Left lung (tissue), 10 donors: ENCODE data around the gene CCDC186. TPM values are rescaled to one million over a fixed set of nuclear protein-coding genes. Genes with fewer than 3 reads are reported as not detected.

Source experiments
- ATAC-seq: fragments of 200-7000 bp; cut with Tn5 transposase; one replicate; pipeline ENCODE4 v1.9.1; 2020; ENCODE audit warnings: moderate library complexity
- DNase-seq, 4 donors: peaks; one replicate each; pipeline ENCODE4 v3.0.0-alpha.2; 2013 to 2020
- H3K27ac ChIP-seq, 2 donors: fragments of 200-600 bp; sonication (generic) in 1 of 2; one replicate each; pipeline versions ENCODE4 v1.5.0 to v1.8.0; 2020 to 2021
- H3K27me3 ChIP-seq, 2 donors: fragments of 200-600 bp; sonication (generic) in 1 of 2; one replicate each; pipeline versions ENCODE4 v1.5.0 to v1.8.0; 2020 to 2021
- H3K36me3 ChIP-seq, 2 donors: fragments of 200-600 bp; sonication (generic) in 1 of 2; one replicate each; pipeline versions ENCODE4 v1.5.0 to v1.8.0; 2020 to 2021
- H3K4me1 ChIP-seq, 2 donors: fragments of 200-600 bp; one replicate each; pipeline ENCODE4 v1.8.0; 2021
- H3K4me3 ChIP-seq, 2 donors: fragments of 200-600 bp; sonication (generic) in 1 of 2; one replicate each; pipeline versions ENCODE4 v1.5.0 to v1.8.0; 2020 to 2021; ENCODE audit warnings: mild to moderate bottlenecking in 1 of 2
- H3K9me3 ChIP-seq, 2 donors: fragments of 200-600 bp; sonication (generic) in 1 of 2; one replicate each; pipeline versions ENCODE4 v1.5.0 to v1.8.0; 2020 to 2021
- intact Hi-C, 2 donors: fragments of 100-400 bp; cut with DNase I; formaldehyde crosslinking; loops; one replicate each; pipeline versions ENCODE4 v1.11.2 to v1.14.2; 2022
- polyA plus RNA-seq, 6 donors: library from polyadenylated mRNA; unstranded; fragments of 120-200 nt; gene quantifications; one replicate each; pipeline ENCODE4 v1.2.1, GENCODE V29; 2013; ENCODE audit not compliant: insufficient read length in 6 of 6
- total RNA-seq, 2 donors: library from RNA; stranded (reverse); fragmentation: NEBNext Ultra II Directional; extraction: Animal tissue kit (Norgen Biotek cat#: 25700); gene quantifications; one replicate each; pipeline ENCODE4 v1.2.1, GENCODE V29; 2021
- TF ChIP-seq, protein P1 (sequence below), 2 donors: fragments of 200-600 bp; sonication (generic) in 1 of 2; IDR thresholded peaks; one replicate each; pipeline versions ENCODE4 v1.5.0 to v1.8.0; 2021; ENCODE audit warnings: antibody characterized with exemption in 2 of 2
- donor health status: DM: no; HTN: yes; CAD: no.
- donor health status: DM: no; HTN: no; CAD: no.

CCDC186 gene
- total and polyA plus RNA-seq, 8 donors = 25.2 to 46.6 (median 36.0) TPM

DNA sequence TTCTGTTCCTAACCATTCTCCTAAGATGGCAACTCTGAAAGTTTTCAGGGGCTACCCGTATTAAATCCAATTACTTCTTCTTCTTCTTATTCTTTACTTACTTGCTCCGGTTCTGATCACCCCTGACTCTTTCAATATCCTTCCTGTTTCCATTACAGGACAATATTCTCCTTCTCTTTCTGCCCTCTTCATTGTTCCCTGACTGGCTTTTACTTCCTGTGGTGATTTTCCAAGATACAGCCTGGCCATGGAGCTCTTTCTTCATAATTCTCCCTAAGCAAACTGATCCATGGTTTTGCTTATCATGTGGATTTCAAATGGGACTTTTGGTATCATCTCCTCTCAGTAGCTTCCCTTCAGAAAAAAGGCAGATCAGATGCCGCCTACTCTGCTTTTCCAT lies 35.4 kb downstream of the CCDC186 start:
- TF ChIP-seq, protein P1, sequence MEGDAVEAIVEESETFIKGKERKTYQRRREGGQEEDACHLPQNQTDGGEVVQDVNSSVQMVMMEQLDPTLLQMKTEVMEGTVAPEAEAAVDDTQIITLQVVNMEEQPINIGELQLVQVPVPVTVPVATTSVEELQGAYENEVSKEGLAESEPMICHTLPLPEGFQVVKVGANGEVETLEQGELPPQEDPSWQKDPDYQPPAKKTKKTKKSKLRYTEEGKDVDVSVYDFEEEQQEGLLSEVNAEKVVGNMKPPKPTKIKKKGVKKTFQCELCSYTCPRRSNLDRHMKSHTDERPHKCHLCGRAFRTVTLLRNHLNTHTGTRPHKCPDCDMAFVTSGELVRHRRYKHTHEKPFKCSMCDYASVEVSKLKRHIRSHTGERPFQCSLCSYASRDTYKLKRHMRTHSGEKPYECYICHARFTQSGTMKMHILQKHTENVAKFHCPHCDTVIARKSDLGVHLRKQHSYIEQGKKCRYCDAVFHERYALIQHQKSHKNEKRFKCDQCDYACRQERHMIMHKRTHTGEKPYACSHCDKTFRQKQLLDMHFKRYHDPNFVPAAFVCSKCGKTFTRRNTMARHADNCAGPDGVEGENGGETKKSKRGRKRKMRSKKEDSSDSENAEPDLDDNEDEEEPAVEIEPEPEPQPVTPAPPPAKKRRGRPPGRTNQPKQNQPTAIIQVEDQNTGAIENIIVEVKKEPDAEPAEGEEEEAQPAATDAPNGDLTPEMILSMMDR (IDR thresholded peaks at IDR 0.05) = no peak
- H3K27me3 ChIP-seq = no peaks in the 10 kb centered on the region
- H3K4me3 ChIP-seq = no peak overlapping the region
- no peaks in the 10 kb centered on the region for H3K9me3 ChIP-seq
- H3K36me3 ChIP-seq = peaks cover 0 to 75% of the 10 kb centered on the region in 2 donors
- no peak overlapping the region for H3K27ac ChIP-seq
- DNase-seq (no peak), ATAC-seq (no peak)
- intact Hi-C loops = no loop called here
- no peaks in the 10 kb centered on the region for H3K4me1 ChIP-seq

DNA sequence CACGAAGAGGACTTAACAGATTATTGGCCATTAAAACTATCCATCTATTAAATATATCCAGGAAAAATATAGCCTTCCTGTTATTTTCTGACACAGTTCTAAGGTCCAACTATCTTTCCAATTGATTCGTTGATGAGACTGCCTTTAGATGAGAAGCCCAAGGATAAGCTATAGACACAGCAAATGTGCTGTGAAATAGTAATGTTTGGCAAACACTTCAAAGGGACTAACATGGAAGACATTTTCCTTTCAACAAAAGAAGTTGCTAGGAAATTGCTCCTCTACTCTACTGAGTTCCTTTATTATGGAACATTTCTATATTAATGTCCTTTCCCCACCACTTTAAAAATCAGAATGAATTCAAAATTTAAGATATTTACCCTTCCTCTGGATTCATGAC lies 38.5 kb downstream of the CCDC186 start:
- no peak for ATAC-seq
- Histone ChIP-seq H3K4me3 (no peak overlapping the region), H3K36me3 (peaks cover 0 to 75% of the 10 kb centered on the region in 2 donors), H3K9me3 (no peaks in the 10 kb centered on the region), H3K27me3 (no peaks in the 10 kb centered on the region), H3K4me1 (peaks cover 0 to 6% of the 10 kb centered on the region in 2 donors), H3K27ac (no peak overlapping the region)
- DNase-seq = no peak
- TF ChIP-seq, protein P1 (IDR thresholded peaks at IDR 0.05) = no peak
- intact Hi-C loops = no loop called here

DNA sequence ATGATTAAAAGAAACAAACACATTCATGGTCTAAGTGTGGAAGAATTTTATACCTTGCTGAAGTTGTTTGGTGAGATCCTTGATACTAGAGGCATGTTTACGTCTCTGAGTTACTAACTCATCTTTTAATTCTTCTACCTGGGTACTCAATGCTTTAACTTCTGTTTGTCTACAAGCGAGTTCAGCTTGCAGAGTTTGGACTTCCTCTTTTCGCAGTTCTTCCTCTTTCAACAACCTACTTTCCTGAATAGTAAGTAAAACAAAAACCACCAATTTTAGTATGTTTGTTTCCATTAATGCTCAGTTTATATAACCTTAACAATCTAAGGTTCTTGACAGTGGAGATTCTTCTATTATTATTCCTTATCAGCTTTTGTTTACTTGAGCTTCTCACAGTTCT lies 42.9 kb downstream of the CCDC186 start:
- DNase-seq (no peak), ATAC-seq (no peak)
- Histone ChIP-seq H3K4me1 (peaks cover 0 to 6% of the 10 kb centered on the region in 2 donors), H3K27ac (no peak overlapping the region), H3K9me3 (no peaks in the 10 kb centered on the region), H3K27me3 (no peaks in the 10 kb centered on the region), H3K36me3 (peaks cover 0 to 98% of the 10 kb centered on the region in 2 donors), H3K4me3 (no peak overlapping the region)
- TF ChIP-seq, protein P1 (IDR thresholded peaks at IDR 0.05) = no peak
- intact Hi-C loops = no loop called here

DNA sequence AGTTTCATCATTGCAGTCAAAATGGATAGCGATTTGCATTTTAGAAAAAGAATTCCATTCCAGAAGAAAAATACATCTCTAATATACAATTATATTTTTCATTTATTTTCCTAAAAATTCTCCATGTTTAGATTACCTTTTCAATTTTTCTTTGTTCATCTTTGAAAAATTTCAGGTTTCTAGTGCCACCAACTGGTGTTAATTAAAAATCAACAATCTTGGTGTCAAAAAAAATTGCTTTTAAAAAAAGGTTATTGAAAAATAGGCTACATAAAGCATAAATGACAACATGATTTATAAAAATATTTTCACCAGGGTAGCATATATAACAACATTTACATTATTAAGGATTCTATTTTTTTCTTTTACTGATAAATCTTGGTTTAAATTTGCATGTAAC lies 53.0 kb downstream of the CCDC186 start:
- ATAC-seq = no peak
- intact Hi-C loops = no loop called here
- Histone ChIP-seq H3K27me3 (no peaks in the 10 kb centered on the region), H3K36me3 (peaks cover 0 to 42% of the 10 kb centered on the region in 2 donors), H3K9me3 (no peaks in the 10 kb centered on the region), H3K4me1 (no peaks in the 10 kb centered on the region), H3K27ac (no peak overlapping the region), H3K4me3 (no peak overlapping the region)
- no peak for DNase-seq
- TF ChIP-seq, protein P1 (IDR thresholded peaks at IDR 0.05) = no peak

DNA sequence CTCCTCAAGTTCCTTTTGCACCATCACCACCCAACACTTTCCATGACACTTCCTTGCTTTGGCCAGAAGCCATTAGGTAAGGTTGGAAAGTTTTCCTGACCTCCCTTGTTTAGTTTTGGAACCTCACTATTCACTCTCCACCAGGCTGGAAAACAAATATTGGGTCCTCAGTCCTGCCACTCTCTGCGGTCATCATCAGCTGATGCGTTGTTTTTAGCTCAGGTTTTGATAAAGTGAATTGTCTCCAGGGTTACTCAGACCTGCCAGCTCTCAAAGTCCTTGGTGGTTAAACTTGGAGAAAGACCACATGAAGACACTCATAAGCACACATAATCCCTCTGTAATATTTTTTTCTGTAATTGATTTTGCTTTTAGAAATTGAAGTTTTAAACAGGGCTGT lies 55.5 kb downstream of the CCDC186 start:
- no peaks in the 10 kb centered on the region for H3K9me3 ChIP-seq
- no peaks in the 10 kb centered on the region for H3K4me1 ChIP-seq
- no peaks in the 10 kb centered on the region for H3K27me3 ChIP-seq
- H3K36me3 ChIP-seq = peaks cover 0 to 17% of the 10 kb centered on the region in 2 donors
- ATAC-seq (no peak), DNase-seq (no peak)
- intact Hi-C loops = no loop called here
- no peak overlapping the region for H3K4me3 ChIP-seq
- H3K27ac ChIP-seq = no peak overlapping the region
- TF ChIP-seq, protein P1 (IDR thresholded peaks at IDR 0.05) = no peak
